HG02571 (cell line): ENCODE measurements around the gene SHKBP1.
"Not testable (repeated sequence)": the region's sequence is repeated elsewhere in the genome, so short reads cannot be mapped to it uniquely, and the experiment has no call there.

ENCODE experiments used
- ATAC-seq: cut with Tn5 transposase; IDR thresholded peaks from one replicate; pipeline ENCODE4 v1.9.1; 2021; ENCODE audit warnings: mild to moderate bottlenecking, moderate library complexity; ENCODE audit not compliant: unreplicated experiment

The SHKBP1 gene

GRCh38 chr19:40582467-40582866, 5.8 kb downstream of the SHKBP1 start:
- no peak for ATAC-seq

GRCh38 chr19:40583283-40583682, 6.6 kb downstream of the SHKBP1 start:
- no peak for ATAC-seq

GRCh38 chr19:40584007-40584406, 7.3 kb downstream of the SHKBP1 start:
- ATAC-seq: no peak

GRCh38 chr19:40585241-40585981, 8.7 kb downstream of the SHKBP1 start:
- ATAC-seq: no peak

GRCh38 chr19:40585982-40586422, 9.3 kb downstream of the SHKBP1 start:
- no peak for ATAC-seq

GRCh38 chr19:40586611-40587010, 9.9 kb downstream of the SHKBP1 start:
- ATAC-seq: no peak

GRCh38 chr19:40588110-40588854, 11.6 kb downstream of the SHKBP1 start:
- no peak for ATAC-seq

GRCh38 chr19:40588926-40589569, 12.4 kb downstream of the SHKBP1 start:
- ATAC-seq: no peak

GRCh38 chr19:40589591-40590429, 13.1 kb downstream of the SHKBP1 start:
- no peak for ATAC-seq

GRCh38 chr19:40590464-40591265, 14.0 kb downstream of the SHKBP1 start:
- no peak for ATAC-seq

GRCh38 chr19:40591724-40592123, 15.1 kb downstream of the SHKBP1 start:
- not testable (repeated sequence) for ATAC-seq

- no peak for ATAC-seq
These were observed 15.5 kb downstream of the SHKBP1 start for GRCh38 chr19:40592170-40592569.

GRCh38 chr19:40594255-40594654, 17.6 kb downstream of the SHKBP1 start:
- no peak for ATAC-seq

GRCh38 chr19:40594657-40595091, 18.0 kb downstream of the SHKBP1 start:
- no peak for ATAC-seq

GRCh38 chr19:40596608-40597328, 20.1 kb downstream of the SHKBP1 start:
- ATAC-seq: no peak

- ATAC-seq: no peak
These were observed 20.7 kb downstream of the SHKBP1 start for GRCh38 chr19:40597329-40597838.

GRCh38 chr19:40598121-40598917, 21.6 kb downstream of the SHKBP1 start:
- no peak for ATAC-seq

- no peak for ATAC-seq
These were observed 22.2 kb downstream of the SHKBP1 start for GRCh38 chr19:40598918-40599307.
